HL-60 (cell line): ENCODE results near the gene PDGFA.

Experiments
- DNase-seq, 2 experiments: peaks; one replicate each; pipeline ENCODE4 v3.0.0-alpha.2; 2010 to 2020; ENCODE audit warnings: low read depth in 1 of 2, low spot score in 1 of 2
- H3K27ac ChIP-seq: fragments of 250-450 bp; sonication (Bioruptor Pico); replicated peaks from 2 replicates; pipeline ENCODE4 v1.5.1; 2020; ENCODE audit warnings: mild to moderate bottlenecking, moderate library complexity
- H3K27me3 ChIP-seq: fragments of 250-450 bp; sonication (Bioruptor Pico); 2 replicates; pipeline ENCODE4 v1.5.1; 2021; ENCODE audit warnings: mild to moderate bottlenecking, moderate library complexity; ENCODE audit not compliant: insufficient read depth, poor library complexity, severe bottlenecking
- H3K4me3 ChIP-seq: replicated peaks from 2 replicates; pipeline ENCODE4 v1.5.1; 2011; ENCODE audit warnings: mild to moderate bottlenecking, control low read depth, low read length; ENCODE audit not compliant: insufficient read depth
- CTCF ChIP-seq: IDR thresholded peaks from one replicate; pipeline ENCODE4 v1.5.1; 2011; ENCODE audit warnings: low read length, control low read depth, inconsistent platforms; ENCODE audit not compliant: insufficient read depth
- GABPA ChIP-seq: IDR thresholded peaks from 2 replicates; pipeline ENCODE4 v1.6.1; 2012; ENCODE audit warnings: low read depth
- POLR2AphosphoS5 ChIP-seq: IDR thresholded peaks from 2 replicates; pipeline ENCODE4 v1.6.1; 2012; ENCODE audit warnings: low read depth
- REST ChIP-seq: IDR thresholded peaks from 2 replicates; pipeline ENCODE4 v1.6.1; 2012; ENCODE audit warnings: low read depth; ENCODE audit not compliant: insufficient replicate concordance
- SPI1 ChIP-seq: IDR thresholded peaks from 2 replicates; pipeline ENCODE4 v1.6.1; 2012; ENCODE audit warnings: low read depth, mild to moderate bottlenecking, borderline replicate concordance

PDGFA gene

GRCh38 chr7:473211-473734 lies 46.4 kb downstream of the PDGFA start:
- H3K27me3 ChIP-seq = no peaks in the 10 kb centered on the region
- no peak overlapping the region for H3K27ac ChIP-seq
- H3K4me3 ChIP-seq = no peak overlapping the region
- TF ChIP-seq SPI1 (no peak), CTCF (no peak), REST (no peak), POLR2AphosphoS5 (no peak), GABPA (no peak)
- no peak for DNase-seq

GRCh38 chr7:472640-472957 lies 47.0 kb downstream of the PDGFA start:
- no peaks in the 10 kb centered on the region for H3K27me3 ChIP-seq
- TF ChIP-seq CTCF (no peak), REST (no peak), SPI1 (no peak), GABPA (no peak), POLR2AphosphoS5 (no peak)
- H3K4me3 ChIP-seq = no peak overlapping the region
- no peak overlapping the region for H3K27ac ChIP-seq
- DNase-seq = no peak

- Histone ChIP-seq H3K27me3 (no peaks in the 10 kb centered on the region), H3K27ac (no peak overlapping the region), H3K4me3 (no peak overlapping the region)
- TF ChIP-seq GABPA = no peak
- no peak for TF ChIP-seq REST
- TF ChIP-seq POLR2AphosphoS5 = no peak
- DNase-seq = no peak
Observed at GRCh38 chr7:471866-472639, 47.6 kb downstream of the PDGFA start.
